OCI-LY1 (cell line): ENCODE results near the gene LRRC14B.

Experiments used
- CTCF ChIP-seq: fragments of 200-600 bp; sonication (generic), shearing (Covaris generic); IDR thresholded peaks from 2 replicates; pipeline ENCODE4 v1.5.1; 2017; ENCODE audit warnings: mild to moderate bottlenecking, antibody characterized with exemption, low read length, moderate library complexity, mixed read lengths
- EZH2 ChIP-seq: fragments of 200-600 bp; sonication (generic), shearing (Covaris generic); IDR thresholded peaks from 2 replicates; pipeline ENCODE4 v1.8.0; 2017; ENCODE audit warnings: borderline replicate concordance, mixed run types, mild to moderate bottlenecking, antibody characterized with exemption, low read length, moderate library complexity, mixed read lengths

GRCh38 chr5:195401-196160 is 4.3 kb downstream of the LRRC14B start:
- TF ChIP-seq CTCF, result peak; percentile 43; the same call in 1 of the 2 replicates
- no peak for TF ChIP-seq EZH2
